GM15510 (cell line): Measurements from ENCODE around the gene NPR3.

Source experiments
- POLR2A ChIP-seq: IDR thresholded peaks from 3 replicates; pipeline ENCODE4 v1.6.1; 2011; ENCODE audit warnings: borderline replicate concordance; ENCODE audit not compliant: insufficient read length; ENCODE audit errors: extremely low read depth

NPR3 gene

GRCh38 chr5:32692036-32692746 lies 18.9 kb upstream of the NPR3 start:
- no peak for TF ChIP-seq POLR2A

DNA sequence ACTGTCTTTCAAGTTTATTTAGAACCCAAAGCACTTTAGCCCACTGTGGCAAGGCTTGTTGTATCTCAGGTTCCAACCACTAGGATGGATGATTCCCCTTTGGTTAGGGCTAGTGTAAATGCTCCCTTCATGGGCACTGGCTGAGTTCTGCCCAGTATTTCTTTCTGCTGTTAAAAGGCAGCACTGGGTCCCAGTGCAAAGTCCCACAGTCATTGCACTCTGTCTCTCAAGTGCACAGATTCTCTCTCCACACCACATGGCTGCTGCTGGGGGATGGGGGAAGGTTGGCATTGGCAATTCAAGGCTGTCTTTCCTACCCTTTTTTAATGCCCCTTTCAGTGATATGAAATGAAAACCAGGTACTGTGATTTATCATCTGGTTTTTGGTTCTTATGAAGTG lies 7.2 kb upstream of the NPR3 start:
- TF ChIP-seq POLR2A: no peak

GRCh38 chr5:32707418-32707997 lies 3.6 kb upstream of the NPR3 start:
- no peak for TF ChIP-seq POLR2A

GRCh38 chr5:32708949-32709348 lies 2.2 kb upstream of the NPR3 start:
- no peak for TF ChIP-seq POLR2A

GRCh38 chr5:32709750-32710549 lies 1.2 kb upstream of the NPR3 start:
- TF ChIP-seq POLR2A: no peak

GRCh38 chr5:32711362-32711680 lies 200 bp downstream of the NPR3 start:
- TF ChIP-seq POLR2A: no peak

DNA sequence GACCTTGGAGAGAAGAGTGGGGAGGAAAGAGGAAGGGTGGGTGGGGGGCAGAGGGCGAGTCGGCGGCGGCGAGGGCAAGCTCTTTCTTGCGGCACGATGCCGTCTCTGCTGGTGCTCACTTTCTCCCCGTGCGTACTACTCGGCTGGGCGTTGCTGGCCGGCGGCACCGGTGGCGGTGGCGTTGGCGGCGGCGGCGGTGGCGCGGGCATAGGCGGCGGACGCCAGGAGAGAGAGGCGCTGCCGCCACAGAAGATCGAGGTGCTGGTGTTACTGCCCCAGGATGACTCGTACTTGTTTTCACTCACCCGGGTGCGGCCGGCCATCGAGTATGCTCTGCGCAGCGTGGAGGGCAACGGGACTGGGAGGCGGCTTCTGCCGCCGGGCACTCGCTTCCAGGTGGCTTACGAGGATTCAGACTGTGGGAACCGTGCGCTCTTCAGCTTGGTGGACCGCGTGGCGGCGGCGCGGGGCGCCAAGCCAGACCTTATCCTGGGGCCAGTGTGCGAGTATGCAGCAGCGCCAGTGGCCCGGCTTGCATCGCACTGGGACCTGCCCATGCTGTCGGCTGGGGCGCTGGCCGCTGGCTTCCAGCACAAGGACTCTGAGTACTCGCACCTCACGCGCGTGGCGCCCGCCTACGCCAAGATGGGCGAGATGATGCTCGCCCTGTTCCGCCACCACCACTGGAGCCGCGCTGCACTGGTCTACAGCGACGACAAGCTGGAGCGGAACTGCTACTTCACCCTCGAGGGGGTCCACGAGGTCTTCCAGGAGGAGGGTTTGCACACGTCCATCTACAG lies 760 bp downstream of the NPR3 start:
- no peak for TF ChIP-seq POLR2A

- TF ChIP-seq POLR2A: no peak
These were observed 1.6 kb downstream of the NPR3 start for GRCh38 chr5:32712481-32713360.

GRCh38 chr5:32713361-32713769 lies 2.2 kb downstream of the NPR3 start:
- no peak for TF ChIP-seq POLR2A

GRCh38 chr5:32713770-32714381 lies 2.8 kb downstream of the NPR3 start:
- no peak for TF ChIP-seq POLR2A

DNA sequence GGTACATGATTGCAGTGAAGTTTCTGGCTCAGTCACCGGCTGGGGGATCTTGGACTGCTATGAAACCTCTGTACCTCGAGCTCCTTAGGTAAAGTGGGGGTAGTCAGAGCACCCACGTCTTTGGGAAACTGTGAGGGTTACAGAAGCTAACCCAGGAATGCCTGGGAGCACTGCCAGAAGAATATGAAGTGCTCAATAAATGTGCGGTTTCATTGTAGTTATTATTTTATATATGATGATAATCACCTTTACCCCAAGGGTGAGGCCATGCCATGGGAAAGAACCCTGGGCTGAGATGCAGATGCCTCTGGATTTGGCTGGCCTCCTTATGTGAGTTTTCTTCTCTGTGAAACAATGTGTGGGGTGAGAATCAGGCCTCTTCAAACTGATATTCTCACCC lies 3.7 kb downstream of the NPR3 start:
- no peak for TF ChIP-seq POLR2A

DNA sequence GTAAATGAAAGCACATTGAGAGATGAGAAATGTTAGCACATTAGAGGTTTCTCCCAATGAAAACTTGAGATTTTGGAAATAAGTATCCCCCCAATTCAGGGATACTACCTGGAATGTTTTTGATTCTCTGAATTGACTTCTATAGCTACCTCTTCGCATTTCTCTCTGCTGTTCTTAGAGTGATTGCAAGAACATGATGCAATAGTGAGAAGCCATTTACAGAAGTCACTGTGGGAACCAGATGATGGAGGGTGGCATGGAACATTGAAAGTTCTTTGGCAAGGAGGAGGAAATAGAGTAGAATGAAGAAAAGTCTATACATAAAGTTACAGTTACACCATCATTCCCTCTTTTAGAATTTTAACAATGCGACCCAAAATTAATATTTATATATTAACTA lies 9.2 kb downstream of the NPR3 start:
- no peak for TF ChIP-seq POLR2A

- no peak for TF ChIP-seq POLR2A
These were observed 10.5 kb downstream of the NPR3 start for GRCh38 chr5:32721626-32722025.

GRCh38 chr5:32722957-32723356 lies 11.8 kb downstream of the NPR3 start:
- TF ChIP-seq POLR2A: no peak
